ENCODE measurements around the gene GMDS. TPM values are rescaled to one million over a fixed set of nuclear protein-coding genes. Genes with fewer than 3 reads are reported as not detected.
A peak's percentile ranks its signal among the peaks of the same experiment; 100 is the strongest.

GMDS gene
- total RNA-seq, 1 donor from 2014 or later: 30.1 TPM

DNA sequence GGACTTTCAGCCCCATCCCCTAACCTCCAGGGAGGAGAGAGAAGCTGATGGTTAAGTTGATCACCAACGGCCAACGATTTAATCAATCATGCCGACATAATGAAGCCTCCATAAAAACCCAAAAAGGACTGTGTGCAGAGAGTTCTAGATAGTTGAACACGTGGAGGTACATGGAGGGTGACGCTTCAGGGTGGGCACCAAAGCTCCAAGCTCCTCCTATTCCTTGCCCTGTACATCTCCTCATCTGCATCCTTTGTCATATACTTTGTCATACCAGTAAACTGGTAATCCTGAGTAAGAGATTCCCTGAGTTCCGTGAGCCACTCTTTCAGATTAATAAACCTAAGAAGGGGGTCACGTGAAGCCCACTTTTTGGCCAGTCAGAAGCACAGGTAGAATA is 3.7 kb upstream of the GMDS start:
- CTCF ChIA-PET: no interaction called here
- ATAC-seq (ENCODE audit: low read depth) (no peak), DNase-seq (no peak)
- intact Hi-C loops (cut with micrococcal nuclease): no loop called here
- H3K27ac Mint-ChIP-seq: no peak overlapping the region
- no peaks in the 10 kb centered on the region for H3K27me3 Mint-ChIP-seq
- POLR2A ChIA-PET: no interaction called here
- TF ChIP-seq, protein P1, sequence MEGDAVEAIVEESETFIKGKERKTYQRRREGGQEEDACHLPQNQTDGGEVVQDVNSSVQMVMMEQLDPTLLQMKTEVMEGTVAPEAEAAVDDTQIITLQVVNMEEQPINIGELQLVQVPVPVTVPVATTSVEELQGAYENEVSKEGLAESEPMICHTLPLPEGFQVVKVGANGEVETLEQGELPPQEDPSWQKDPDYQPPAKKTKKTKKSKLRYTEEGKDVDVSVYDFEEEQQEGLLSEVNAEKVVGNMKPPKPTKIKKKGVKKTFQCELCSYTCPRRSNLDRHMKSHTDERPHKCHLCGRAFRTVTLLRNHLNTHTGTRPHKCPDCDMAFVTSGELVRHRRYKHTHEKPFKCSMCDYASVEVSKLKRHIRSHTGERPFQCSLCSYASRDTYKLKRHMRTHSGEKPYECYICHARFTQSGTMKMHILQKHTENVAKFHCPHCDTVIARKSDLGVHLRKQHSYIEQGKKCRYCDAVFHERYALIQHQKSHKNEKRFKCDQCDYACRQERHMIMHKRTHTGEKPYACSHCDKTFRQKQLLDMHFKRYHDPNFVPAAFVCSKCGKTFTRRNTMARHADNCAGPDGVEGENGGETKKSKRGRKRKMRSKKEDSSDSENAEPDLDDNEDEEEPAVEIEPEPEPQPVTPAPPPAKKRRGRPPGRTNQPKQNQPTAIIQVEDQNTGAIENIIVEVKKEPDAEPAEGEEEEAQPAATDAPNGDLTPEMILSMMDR (IDR thresholded peaks at IDR 0.05): no peak
- no peak overlapping the region for H3K4me3 Mint-ChIP-seq
- no peaks in the 10 kb centered on the region for H3K9me3 Mint-ChIP-seq
- peaks cover 31% of the 10 kb centered on the region for H3K4me1 Mint-ChIP-seq
- peaks cover 35% of the 10 kb centered on the region for H3K36me3 Mint-ChIP-seq (ENCODE audit: low read depth)

DNA sequence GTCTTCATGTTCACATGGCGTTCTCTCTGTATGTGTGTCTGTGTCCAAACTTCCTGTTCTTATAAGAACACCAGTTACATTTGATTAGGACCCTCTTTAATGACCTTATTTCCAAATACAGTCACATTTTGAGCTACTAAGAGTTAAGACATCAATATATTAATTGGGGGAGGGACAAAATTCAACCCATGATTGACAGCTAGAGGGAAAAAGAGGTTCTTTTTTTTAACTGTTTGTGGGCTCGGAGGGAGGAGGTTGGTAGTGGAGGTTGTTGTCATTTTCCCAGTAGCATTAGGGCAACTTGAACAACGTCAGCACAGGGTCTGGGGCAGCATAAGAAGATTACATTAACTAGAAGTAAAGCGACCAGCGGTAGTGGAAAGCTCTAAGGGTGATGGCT is 2.3 kb upstream of the GMDS start:
- no peaks in the 10 kb centered on the region for H3K9me3 Mint-ChIP-seq
- TF ChIP-seq, protein P1 (IDR thresholded peaks at IDR 0.05): no peak
- H3K36me3 Mint-ChIP-seq (ENCODE audit: low read depth): peaks cover 26% of the 10 kb centered on the region
- H3K4me1 Mint-ChIP-seq: peaks cover 32% of the 10 kb centered on the region
- H3K4me3 Mint-ChIP-seq: peak overlapping the region; percentile 4
- intact Hi-C loops (cut with micrococcal nuclease): no loop called here
- CTCF ChIA-PET: no interaction called here
- no peak for ATAC-seq (ENCODE audit: low read depth)
- DNase-seq: no peak
- no peaks in the 10 kb centered on the region for H3K27me3 Mint-ChIP-seq
- POLR2A ChIA-PET: no interaction called here
- H3K27ac Mint-ChIP-seq: no peak overlapping the region

DNA sequence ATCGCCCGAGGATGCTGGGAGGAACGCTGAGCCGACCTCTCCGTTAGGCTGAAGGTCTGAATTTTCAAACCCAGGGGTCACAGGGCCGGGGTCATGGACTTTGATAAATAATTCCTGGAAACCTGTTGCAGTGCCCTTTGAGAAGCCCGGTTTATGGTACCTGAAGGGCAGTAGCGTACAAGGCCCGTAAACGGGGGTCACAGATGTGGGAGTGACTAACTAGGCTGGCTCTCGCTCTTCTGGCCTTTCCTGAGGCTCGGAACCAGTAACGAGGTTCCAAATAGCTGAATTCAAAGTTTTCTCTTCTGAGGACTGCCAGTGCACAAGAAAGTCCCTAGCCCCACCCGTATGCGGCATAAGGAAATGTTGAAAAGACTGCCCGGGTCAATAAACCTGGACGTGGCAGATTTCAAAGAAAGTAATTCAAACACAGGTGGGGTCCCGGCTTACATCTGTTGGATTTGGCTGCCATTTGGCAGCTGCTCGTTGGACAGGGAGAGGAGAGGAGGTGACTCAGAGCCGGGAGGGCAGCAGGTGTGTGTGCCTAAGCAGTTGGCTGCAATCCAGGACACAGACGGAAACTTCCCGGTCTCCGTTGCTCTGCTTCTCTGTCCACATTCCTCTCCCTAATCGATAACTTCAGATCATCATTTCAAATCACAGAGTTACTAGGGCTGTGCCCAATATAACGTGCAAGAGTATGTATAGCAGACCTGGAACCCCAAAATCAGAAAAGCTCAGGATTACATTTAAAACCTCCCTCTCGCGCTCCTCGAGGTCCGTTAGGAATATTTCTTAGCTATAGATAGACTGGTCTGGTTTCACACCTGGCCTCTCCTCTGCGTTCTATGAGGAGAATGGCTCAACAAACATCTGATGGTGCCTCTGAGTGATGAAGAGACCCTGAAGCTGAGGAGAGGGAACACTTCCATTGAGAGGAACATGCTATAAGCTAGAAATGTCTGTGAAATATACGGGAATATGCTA is 765 bp upstream of the GMDS start:
- ChIA-PET POLR2A (interaction anchor here (0.7 kb wide), 1 partner anchor 487 kb away, joined by 3 read pairs; no protein-coding TSS in a partner anchor), CTCF (no interaction called here)
- H3K4me1 Mint-ChIP-seq: peaks cover 32% of the 10 kb centered on the region
- TF ChIP-seq, protein P1 (IDR thresholded peaks at IDR 0.05): no peak
- peak; percentile 21 for DNase-seq
- peak overlapping the region; percentile 89 for H3K27ac Mint-ChIP-seq
- no peaks in the 10 kb centered on the region for H3K27me3 Mint-ChIP-seq
- ATAC-seq (ENCODE audit: low read depth): peak; percentile 7
- H3K9me3 Mint-ChIP-seq: no peaks in the 10 kb centered on the region
- intact Hi-C loops (cut with micrococcal nuclease): loop anchor here (1.0 to 2.0 kb wide), 3 partner anchors 487 to 635 kb away; partner anchors contain the start of gene WRNIP1
- peaks cover 17% of the 10 kb centered on the region for H3K36me3 Mint-ChIP-seq (ENCODE audit: low read depth)
- peak overlapping the region; percentile 93 for H3K4me3 Mint-ChIP-seq

DNA sequence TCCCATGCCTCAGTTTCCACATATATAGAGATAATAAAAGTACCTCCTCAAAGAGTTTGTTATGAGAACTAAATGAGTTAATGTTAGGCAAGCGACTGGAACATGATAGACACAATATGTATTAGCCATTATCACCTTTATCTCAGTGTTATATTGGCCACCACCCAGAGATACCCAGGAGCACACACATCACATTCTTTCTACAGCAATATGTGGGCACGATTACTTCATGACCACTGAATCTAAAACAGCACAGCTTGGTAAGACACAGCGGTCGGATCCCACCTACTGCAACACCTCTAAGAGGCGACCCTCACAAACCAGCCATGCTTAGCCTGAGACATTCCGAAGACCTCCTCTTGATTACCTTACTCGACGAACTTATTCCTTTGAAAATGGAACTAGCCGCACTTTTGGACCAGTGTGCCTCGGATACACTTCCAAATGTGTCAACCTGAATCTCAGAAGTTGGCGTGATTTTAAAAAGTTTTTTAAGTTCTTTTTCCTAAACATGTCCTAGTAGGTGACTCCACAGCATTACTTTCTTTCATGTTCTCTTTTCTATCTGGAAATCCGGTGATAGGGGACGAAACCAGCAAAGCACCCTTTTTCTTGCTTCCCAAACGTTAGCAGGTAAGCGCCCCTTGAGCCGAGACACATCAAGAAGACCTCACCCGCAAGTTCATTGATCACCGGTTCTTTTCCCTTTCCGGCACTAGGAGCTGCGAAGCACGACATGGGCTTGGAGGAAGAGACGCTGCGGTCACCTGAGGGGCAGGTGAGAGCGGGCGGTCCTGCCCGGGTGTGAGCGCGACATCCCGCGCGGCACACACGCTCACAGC is 923 bp downstream of the GMDS start:
- TF ChIP-seq, protein P1 (IDR thresholded peaks at IDR 0.05): no peak
- intact Hi-C loops (cut with micrococcal nuclease): loop anchor here (1.0 to 2.0 kb wide), 3 partner anchors 489 to 634 kb away; partner anchors contain the start of gene WRNIP1
- ChIA-PET CTCF (no interaction called here), POLR2A (no interaction called here)
- ATAC-seq (ENCODE audit: low read depth): no peak
- H3K36me3 Mint-ChIP-seq (ENCODE audit: low read depth): peaks cover 12% of the 10 kb centered on the region
- DNase-seq: no peak
- H3K4me3 Mint-ChIP-seq: peak overlapping the region; percentile 92
- no peaks in the 10 kb centered on the region for H3K27me3 Mint-ChIP-seq
- H3K4me1 Mint-ChIP-seq: peaks cover 27% of the 10 kb centered on the region
- H3K9me3 Mint-ChIP-seq: no peaks in the 10 kb centered on the region
- H3K27ac Mint-ChIP-seq: peak overlapping the region; percentile 77

DNA sequence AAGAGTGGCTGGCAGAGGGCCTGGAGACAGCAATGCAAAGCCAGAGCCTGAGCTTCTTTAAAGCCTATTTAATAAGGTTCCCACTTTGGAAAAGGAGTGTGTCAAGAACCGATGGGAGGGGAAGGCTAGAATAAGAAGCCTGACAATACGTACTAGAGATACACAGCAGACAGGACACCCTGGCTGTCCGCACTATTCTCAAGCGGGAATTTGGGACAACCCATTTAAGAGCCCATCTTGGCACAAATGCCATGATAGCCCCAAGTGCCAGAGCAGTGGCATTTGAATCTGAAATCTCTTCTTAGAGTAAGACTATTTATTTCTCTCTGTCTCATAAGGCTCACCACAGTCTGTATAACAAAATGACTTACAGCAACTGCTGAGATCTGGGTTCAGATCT is 3.1 kb downstream of the GMDS start:
- ChIA-PET POLR2A (no interaction called here), CTCF (no interaction called here)
- DNase-seq (no peak), ATAC-seq (ENCODE audit: low read depth) (no peak)
- Mint-ChIP-seq H3K4me3 (no peak overlapping the region), H3K4me1 (peaks cover 20% of the 10 kb centered on the region), H3K27me3 (no peaks in the 10 kb centered on the region), H3K36me3 (ENCODE audit: low read depth) (peaks cover 8% of the 10 kb centered on the region), H3K27ac (no peak overlapping the region), H3K9me3 (no peaks in the 10 kb centered on the region)
- TF ChIP-seq, protein P1 (IDR thresholded peaks at IDR 0.05): no peak
- intact Hi-C loops (cut with micrococcal nuclease): no loop called here
